Omental fat pad (tissue), 4 donors: ENCODE results near the gene RPF1. TPM values are rescaled to one million over a fixed set of nuclear protein-coding genes. Genes with fewer than 3 reads are reported as not detected.

ENCODE experiments used
- ATAC-seq: fragments of 150-250 bp; one replicate; pipeline ENCODE4 v1.9.1; 2016; ENCODE audit warnings: mild to moderate bottlenecking, moderate library complexity; ENCODE audit not compliant: low FRiP score
- DNase-seq: peaks from one replicate; pipeline ENCODE4 v3.0.0-alpha.2; 2019; ENCODE audit warnings: low spot score
- total RNA-seq, 4 donors: library from RNA; depleted of rRNA; stranded (reverse); fragments of >200 nt; gene quantifications; one replicate each; pipeline ENCODE4 v1.1.0, GENCODE V29; 2016
- TF ChIP-seq, protein P1 (sequence below), 3 donors: fragments of 450-650 bp; IDR thresholded peaks; one replicate each; pipeline ENCODE4 v1.5.1; 2016 to 2017; ENCODE audit warnings: antibody characterized with exemption in 3 of 3, mild to moderate bottlenecking in 3 of 3, moderate library complexity in 2 of 3

Gene RPF1
- total RNA-seq, 4 donors from 2014 or later, result 24.9 to 45.6 (median 30.7) TPM

DNA sequence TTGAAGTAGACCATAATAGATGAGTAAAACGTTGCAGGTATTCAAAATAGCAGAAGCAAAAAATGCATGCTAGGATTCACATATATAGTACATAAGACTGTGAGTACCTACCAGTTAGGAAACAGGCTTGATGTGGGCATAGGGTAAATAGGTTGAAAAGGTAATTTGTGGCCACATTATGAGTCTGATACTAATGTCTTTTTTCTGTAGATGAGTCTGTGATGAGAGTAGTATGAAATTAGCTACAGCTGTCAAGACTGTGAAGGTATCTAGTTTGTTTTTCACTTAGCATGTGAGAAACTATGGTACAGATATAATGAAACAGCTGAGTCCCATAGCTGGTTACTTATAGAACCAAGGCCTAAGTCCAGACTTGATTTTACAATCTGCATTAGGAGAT is 14.7 kb downstream of the RPF1 start:
- DNase-seq (no peak), ATAC-seq (no peak)
- TF ChIP-seq, protein P1, sequence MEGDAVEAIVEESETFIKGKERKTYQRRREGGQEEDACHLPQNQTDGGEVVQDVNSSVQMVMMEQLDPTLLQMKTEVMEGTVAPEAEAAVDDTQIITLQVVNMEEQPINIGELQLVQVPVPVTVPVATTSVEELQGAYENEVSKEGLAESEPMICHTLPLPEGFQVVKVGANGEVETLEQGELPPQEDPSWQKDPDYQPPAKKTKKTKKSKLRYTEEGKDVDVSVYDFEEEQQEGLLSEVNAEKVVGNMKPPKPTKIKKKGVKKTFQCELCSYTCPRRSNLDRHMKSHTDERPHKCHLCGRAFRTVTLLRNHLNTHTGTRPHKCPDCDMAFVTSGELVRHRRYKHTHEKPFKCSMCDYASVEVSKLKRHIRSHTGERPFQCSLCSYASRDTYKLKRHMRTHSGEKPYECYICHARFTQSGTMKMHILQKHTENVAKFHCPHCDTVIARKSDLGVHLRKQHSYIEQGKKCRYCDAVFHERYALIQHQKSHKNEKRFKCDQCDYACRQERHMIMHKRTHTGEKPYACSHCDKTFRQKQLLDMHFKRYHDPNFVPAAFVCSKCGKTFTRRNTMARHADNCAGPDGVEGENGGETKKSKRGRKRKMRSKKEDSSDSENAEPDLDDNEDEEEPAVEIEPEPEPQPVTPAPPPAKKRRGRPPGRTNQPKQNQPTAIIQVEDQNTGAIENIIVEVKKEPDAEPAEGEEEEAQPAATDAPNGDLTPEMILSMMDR (IDR thresholded peaks at IDR 0.05), result no peak

DNA sequence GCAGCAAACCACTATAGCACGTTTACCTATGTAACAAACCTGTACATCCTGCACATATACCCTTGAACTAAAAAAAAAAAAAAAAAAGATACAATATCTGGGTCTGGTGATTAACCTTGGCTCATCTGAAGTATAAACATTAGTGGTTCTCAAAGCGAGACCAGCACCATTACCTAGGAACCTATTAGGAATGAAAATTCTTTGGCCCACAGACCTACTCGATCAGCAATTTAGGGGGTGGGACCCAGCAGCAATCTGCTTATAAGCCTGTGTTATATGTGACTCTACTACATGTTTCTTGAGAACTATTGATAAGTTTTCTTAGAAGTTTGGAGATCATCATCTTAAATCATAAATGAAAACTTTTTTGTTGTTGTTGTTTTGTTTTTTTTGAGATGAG is 17.4 kb downstream of the RPF1 start:
- no peak for DNase-seq
- ATAC-seq, result no peak
- TF ChIP-seq, protein P1 (IDR thresholded peaks at IDR 0.05), result no peak

DNA sequence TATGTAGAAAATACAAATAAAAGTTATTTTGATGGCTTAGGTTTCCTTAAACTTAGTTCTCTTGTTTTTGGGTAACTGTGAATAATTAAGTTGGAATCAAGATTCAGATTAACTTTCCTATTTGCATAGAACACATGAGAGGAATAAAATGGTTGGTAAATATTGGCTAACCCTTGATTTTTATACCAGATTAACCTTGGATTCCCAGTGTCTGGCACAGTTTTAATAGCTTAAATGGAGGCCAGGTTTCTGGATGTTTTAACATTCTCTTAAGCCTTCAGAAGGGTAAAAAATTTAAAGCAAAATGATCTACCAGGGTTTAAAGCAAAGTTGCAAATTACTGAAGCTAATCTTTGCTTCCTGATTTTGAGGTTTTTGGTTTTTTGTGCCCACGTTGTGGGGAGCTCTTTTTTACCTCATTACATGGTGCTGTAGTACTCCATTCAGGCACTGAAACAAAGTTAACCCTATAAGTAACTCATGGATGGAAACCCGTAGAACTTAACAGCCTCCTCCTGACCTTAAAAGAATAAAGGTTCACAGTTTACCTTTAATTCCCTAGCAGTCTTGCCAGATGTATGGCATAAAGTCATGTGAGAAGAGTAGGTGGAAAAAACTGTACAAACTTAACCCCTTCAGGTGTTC is 18.7 kb downstream of the RPF1 start:
- ATAC-seq, result no peak
- DNase-seq, result no peak
- TF ChIP-seq, protein P1 (IDR thresholded peaks at IDR 0.05), result no peak

DNA sequence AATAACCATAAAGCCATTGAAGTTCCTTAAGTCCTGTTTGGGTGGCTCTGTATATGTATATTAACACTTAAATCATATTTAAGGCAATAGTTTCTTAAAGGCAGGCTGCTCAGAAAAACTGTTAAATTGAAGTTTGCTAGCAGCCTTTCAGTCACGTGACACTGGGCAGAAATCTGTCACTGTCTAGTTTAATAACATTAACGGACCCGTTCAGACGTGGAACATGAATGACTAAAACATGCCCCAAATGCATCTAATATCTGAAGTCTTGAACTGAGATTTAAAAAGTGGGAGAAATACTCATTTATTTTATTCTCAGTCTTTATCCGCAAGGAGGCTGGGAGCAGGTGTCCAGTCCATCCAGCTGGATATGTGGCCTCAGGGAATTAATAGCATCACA is 23.9 kb downstream of the RPF1 start:
- no peak for ATAC-seq
- TF ChIP-seq, protein P1 (IDR thresholded peaks at IDR 0.05), result no peak
- no peak for DNase-seq

DNA sequence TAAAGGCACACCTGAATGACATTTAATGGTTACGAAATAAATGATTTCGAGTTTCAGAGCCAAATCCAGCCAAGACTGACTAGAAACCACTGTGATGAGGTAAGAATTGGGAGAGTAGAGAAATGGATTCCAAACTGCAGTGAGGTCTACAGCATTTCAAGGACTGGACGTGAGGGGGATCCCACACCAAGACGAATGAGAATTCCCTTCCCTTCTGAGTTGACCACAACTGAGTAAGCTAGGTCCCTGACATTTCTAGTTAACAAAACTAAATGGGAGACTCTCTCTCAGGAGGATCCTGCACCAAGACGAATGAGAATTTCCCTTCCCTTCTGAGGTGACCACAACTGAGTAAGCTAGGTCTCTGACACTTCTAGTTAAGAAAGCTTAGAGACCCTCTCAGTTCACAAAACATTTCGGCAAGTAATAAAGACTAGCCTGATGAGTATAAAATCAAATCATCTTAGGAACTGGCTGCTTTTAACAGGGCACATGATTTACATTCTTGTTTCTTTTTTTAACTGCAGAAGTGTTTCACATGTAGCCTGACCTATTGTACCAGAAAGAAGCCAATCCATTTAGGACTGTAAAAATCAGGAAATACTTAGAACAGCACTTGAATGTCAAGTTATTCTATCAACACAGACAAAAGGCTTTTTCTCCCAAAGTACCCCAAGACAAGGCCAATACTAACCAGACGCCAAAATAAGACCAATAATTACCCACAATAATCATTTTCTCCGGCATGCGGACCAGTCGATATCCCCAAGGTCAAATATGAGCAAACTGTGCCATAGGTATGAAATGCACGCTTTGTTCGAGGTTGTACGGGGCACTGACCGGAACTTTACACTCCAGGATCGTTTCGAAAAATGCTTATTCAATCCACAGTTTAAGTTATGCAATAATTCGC is 25.8 kb downstream of the RPF1 start:
- TF ChIP-seq, protein P1 (IDR thresholded peaks at IDR 0.05), result no peak
- ATAC-seq, result no peak
- DNase-seq, result no peak

DNA sequence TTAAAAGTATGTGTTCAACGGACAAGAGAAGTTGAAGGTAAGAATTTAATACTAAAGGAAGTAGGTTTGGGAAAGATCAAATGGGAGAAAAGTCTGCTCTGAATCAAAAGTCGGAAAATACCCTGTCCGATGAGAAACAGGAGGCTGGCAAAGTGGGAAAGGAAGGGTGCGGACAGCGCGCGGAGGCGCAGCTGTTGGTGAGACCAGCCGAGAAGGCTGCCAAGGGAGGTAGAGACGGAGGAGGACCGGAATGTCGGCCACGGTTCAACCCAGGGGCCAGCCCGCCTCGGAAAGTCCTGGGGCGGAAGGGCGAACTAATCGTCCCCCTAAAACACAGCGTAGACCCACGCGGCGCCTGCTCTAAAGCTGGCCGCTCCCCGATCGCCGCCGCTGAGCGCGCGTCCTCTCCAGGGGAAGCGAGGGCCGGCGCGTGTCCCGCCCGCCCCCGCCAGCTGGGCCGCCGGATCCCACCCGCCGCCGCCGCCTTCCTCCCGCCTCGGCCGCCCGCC is 26.5 kb downstream of the RPF1 start:
- DNase-seq (peak; percentile 27), ATAC-seq (peak; percentile 74)
- TF ChIP-seq, protein P1 (IDR thresholded peaks at IDR 0.05), result no peak
